Small intestine (tissue), 7 donors: Measurements from ENCODE around the gene BOD1L1. TPM values are rescaled to one million over a fixed set of nuclear protein-coding genes. Genes with fewer than 3 reads are reported as not detected.

Experiments used
- DNase-seq, 2 donors: peaks; one replicate each; pipeline versions ENCODE4 v3.0.0 to v3.0.0-alpha.2; 2013
- FAIRE-seq: peaks from 2 replicates; lab custom pipeline; 2012; peaks lifted over from hg19 to GRCh38; lab: Jason Lieb, UNC
- H3K27ac ChIP-seq, 3 donors: one replicate each; pipeline ENCODE4 v1.5.1; 2013; ENCODE audit warnings: low read length in 2 of 3, mild to moderate bottlenecking in 2 of 3, control low read depth in 1 of 3, inconsistent platforms in 1 of 3, low read depth in 1 of 3, moderate library complexity in 1 of 3
- H3K27me3 ChIP-seq, 3 donors: one replicate each; pipeline ENCODE4 v1.6.1; 2013; ENCODE audit warnings: low read length in 3 of 3, inconsistent platforms in 1 of 3; ENCODE audit not compliant: control insufficient read depth in 3 of 3, insufficient read depth in 3 of 3
- H3K36me3 ChIP-seq, 3 donors: one replicate each; pipeline ENCODE4 v1.6.1; 2013; ENCODE audit warnings: low read length in 3 of 3, inconsistent platforms in 1 of 3, low read depth in 1 of 3, mild to moderate bottlenecking in 1 of 3, moderate library complexity in 1 of 3; ENCODE audit not compliant: control insufficient read depth in 3 of 3, insufficient read depth in 2 of 3
- H3K4me1 ChIP-seq, 3 donors: one replicate each; pipeline ENCODE4 v1.6.1; 2013; ENCODE audit warnings: low read length in 2 of 3, inconsistent platforms in 1 of 3, low read depth in 1 of 3, mild to moderate bottlenecking in 1 of 3, moderate library complexity in 1 of 3; ENCODE audit not compliant: control insufficient read depth in 3 of 3, insufficient read depth in 2 of 3
- H3K4me3 ChIP-seq, 3 donors: one replicate each; pipeline ENCODE4 v1.5.1; 2013; ENCODE audit warnings: low read length in 3 of 3, control low read depth in 1 of 3, inconsistent platforms in 1 of 3, low read depth in 1 of 3, mild to moderate bottlenecking in 1 of 3, moderate library complexity in 1 of 3
- H3K9me3 ChIP-seq, 2 donors: one replicate each; pipeline ENCODE4 v1.6.1; 2013; ENCODE audit warnings: low read depth in 1 of 2, low read length in 1 of 2; ENCODE audit not compliant: control insufficient read depth in 2 of 2, insufficient read depth in 1 of 2
- WGBS, 3 donors: extraction: QIAGEN DNeasy Blood & Tissue Kit; methylation state at CpG; one replicate each; pipeline ENCODE4 v1.1.7; 2013; 5-methylcytosine and 5-hydroxymethylcytosine counted together
- polyA plus RNA-seq, 4 donors: library from polyadenylated mRNA; stranded (reverse) in 3 of 4; unstranded in 1 of 4; fragments of 200-250 nt in 3 of 4; fragments of 120-200 nt in 1 of 4; gene quantifications; one replicate each; pipeline versions ENCODE4 v1.2.1 to v1.2.3, GENCODE V29; 2013
- donor health status: healthy with polysubstance abuse.
- donor health status: control.
- donor health status: control.
- donor health status: Bipolar disorder and iron deficiency.
- donor health status: healthy.

BOD1L1 gene
- polyA plus RNA-seq, 4 donors: 11.7 to 39.6 (median 13.6) TPM

GRCh38 chr4:13633671-13634070, 6.1 kb upstream of the BOD1L1 start:
- Histone ChIP-seq H3K27me3 (peaks cover 0 to 2% (median 0%) of the 10 kb centered on the region in 3 donors), H3K4me3 (no peak overlapping the region), H3K27ac (no peak overlapping the region), H3K36me3 (no peaks in the 10 kb centered on the region), H3K4me1 (no peaks in the 10 kb centered on the region), H3K9me3 (no peaks in the 10 kb centered on the region)
- FAIRE-seq: no peak
- DNase-seq: no peak
- WGBS, 3 donors: 92 to 97% (median 97%) methylated on average over 1 of the region's 1 CpG

GRCh38 chr4:13627178-13627605, 333 bp downstream of the BOD1L1 start:
- DNase-seq: peak in 1 of 2 donors; percentile 12
- H3K27me3 ChIP-seq: no peaks in the 10 kb centered on the region
- WGBS, 3 donors: 0 to 2% (median 0%) methylated on average over 24 to 45 of the region's 45 CpGs

GRCh38 chr4:13626492-13627177, 890 bp downstream of the BOD1L1 start:
- Histone ChIP-seq H3K9me3 (no peaks in the 10 kb centered on the region), H3K27ac (peak overlapping the region; percentile 44 to 91 (median 73)), H3K36me3 (no peaks in the 10 kb centered on the region), H3K4me3 (peak overlapping the region; percentile 71 to 96 (median 92)), H3K27me3 (no peaks in the 10 kb centered on the region), H3K4me1 (peaks cover 0 to 7% (median 5%) of the 10 kb centered on the region in 3 donors)
- FAIRE-seq: no peak
- DNase-seq: no peak
- WGBS, 3 donors: 2% methylated on average over 9 of the region's 9 CpGs

More at GRCh38 chr4:13627178-13627605, 333 bp downstream of the BOD1L1 start:
- Histone ChIP-seq H3K4me1 (peaks cover 0 to 7% (median 5%) of the 10 kb centered on the region in 3 donors), H3K4me3 (peak overlapping the region; percentile 71 to 96 (median 92)), H3K36me3 (no peaks in the 10 kb centered on the region), H3K9me3 (no peaks in the 10 kb centered on the region), H3K27ac (peak overlapping the region; percentile 86 to 98 (median 91))
- no peak for FAIRE-seq

GRCh38 chr4:13618212-13618806, 9.2 kb downstream of the BOD1L1 start:
- peaks cover 0 to 2% (median 0%) of the 10 kb centered on the region in 3 donors for H3K4me1 ChIP-seq
- H3K9me3 ChIP-seq: no peaks in the 10 kb centered on the region
- H3K27me3 ChIP-seq: no peaks in the 10 kb centered on the region
- no peak for DNase-seq
- 88 to 97% (median 91%) methylated on average over 2 of the region's 2 CpGs for WGBS, 3 donors
- no peak overlapping the region for H3K4me3 ChIP-seq
- H3K36me3 ChIP-seq: peaks cover 8 to 13% (median 10%) of the 10 kb centered on the region in 3 donors
- FAIRE-seq: no peak
- no peak overlapping the region for H3K27ac ChIP-seq

- H3K4me3 ChIP-seq: no peak overlapping the region
- DNase-seq: no peak
- peaks cover 11 to 15% (median 13%) of the 10 kb centered on the region in 3 donors for H3K36me3 ChIP-seq
- WGBS, 3 donors: 64 to 90% (median 81%) methylated on average over 3 of the region's 3 CpGs
- H3K27ac ChIP-seq: no peak overlapping the region
- H3K4me1 ChIP-seq: no peaks in the 10 kb centered on the region
- H3K9me3 ChIP-seq: no peaks in the 10 kb centered on the region
- no peak for FAIRE-seq
- no peaks in the 10 kb centered on the region for H3K27me3 ChIP-seq
These were observed 9.7 kb downstream of the BOD1L1 start for GRCh38 chr4:13617801-13618200.

- FAIRE-seq (no peak), DNase-seq (no peak)
- Histone ChIP-seq H3K4me1 (no peaks in the 10 kb centered on the region), H3K9me3 (no peaks in the 10 kb centered on the region), H3K27me3 (no peaks in the 10 kb centered on the region), H3K4me3 (no peak overlapping the region), H3K27ac (no peak overlapping the region), H3K36me3 (peaks cover 15 to 19% (median 18%) of the 10 kb centered on the region in 3 donors)
- 93 to 97% (median 94%) methylated on average over 4 of the region's 4 CpGs for WGBS, 3 donors
These were observed 10.9 kb downstream of the BOD1L1 start for GRCh38 chr4:13616597-13616996.

- Histone ChIP-seq H3K4me1 (no peaks in the 10 kb centered on the region), H3K27ac (no peak overlapping the region), H3K9me3 (no peaks in the 10 kb centered on the region), H3K27me3 (no peaks in the 10 kb centered on the region), H3K36me3 (peaks cover 18 to 20% (median 19%) of the 10 kb centered on the region in 3 donors), H3K4me3 (no peak overlapping the region)
- DNase-seq (no peak), FAIRE-seq (peak; percentile 15)
- WGBS, 3 donors: 70 to 85% (median 72%) methylated on average over 3 of the region's 3 CpGs
These were observed 12.4 kb downstream of the BOD1L1 start for GRCh38 chr4:13615161-13615560.

GRCh38 chr4:13612569-13612968, 15.0 kb downstream of the BOD1L1 start:
- no peak overlapping the region for H3K4me3 ChIP-seq
- H3K27ac ChIP-seq: no peak overlapping the region
- FAIRE-seq (no peak), DNase-seq (no peak)
- peaks cover 12 to 21% (median 15%) of the 10 kb centered on the region in 3 donors for H3K36me3 ChIP-seq
- H3K27me3 ChIP-seq: no peaks in the 10 kb centered on the region
- 73 to 97% (median 90%) methylated on average over 4 of the region's 4 CpGs for WGBS, 3 donors
- H3K4me1 ChIP-seq: no peaks in the 10 kb centered on the region
- no peaks in the 10 kb centered on the region for H3K9me3 ChIP-seq
